ENCODE measurements around the gene LGMN. TPM values are rescaled to one million over a fixed set of nuclear protein-coding genes. Genes with fewer than 3 reads are reported as not detected.

Gene LGMN
- polyA plus RNA-seq, 3 donors = 1.7 to 3.3 (median 2.9) TPM

DNA sequence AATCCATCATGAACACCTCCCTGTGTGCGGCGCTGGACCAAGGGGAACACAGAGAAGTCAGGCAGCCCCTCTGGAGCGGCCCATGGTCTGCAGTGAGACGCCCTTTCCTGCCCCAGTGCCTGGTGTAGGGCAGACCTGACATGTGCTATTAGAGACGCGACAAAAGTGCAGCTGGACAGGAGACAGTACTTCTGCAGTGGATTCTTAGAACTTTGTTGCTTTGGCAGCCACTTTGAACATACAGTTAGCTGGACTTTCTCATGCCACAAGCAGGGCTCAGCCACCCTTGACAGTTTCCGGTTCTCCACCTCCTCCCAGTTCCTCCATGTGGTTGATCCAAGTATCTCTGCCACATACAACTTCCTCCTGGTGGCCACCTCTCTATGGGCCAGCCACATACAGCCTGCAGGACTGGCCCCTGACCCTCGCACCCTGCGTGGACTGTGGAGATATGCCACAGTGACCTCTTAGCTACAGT, 45.9 kb downstream of the LGMN start:
- peak overlapping the region; percentile 57 for H3K4me2 ChIP-seq (replicated peaks; ENCODE audit: extremely low read depth, low read length, poor library complexity, severe bottlenecking)
- peaks cover 2% of the 10 kb centered on the region in 3 donors for H3K27me3 Mint-ChIP-seq (ENCODE audit: low read depth in 3 of 3)

DNA sequence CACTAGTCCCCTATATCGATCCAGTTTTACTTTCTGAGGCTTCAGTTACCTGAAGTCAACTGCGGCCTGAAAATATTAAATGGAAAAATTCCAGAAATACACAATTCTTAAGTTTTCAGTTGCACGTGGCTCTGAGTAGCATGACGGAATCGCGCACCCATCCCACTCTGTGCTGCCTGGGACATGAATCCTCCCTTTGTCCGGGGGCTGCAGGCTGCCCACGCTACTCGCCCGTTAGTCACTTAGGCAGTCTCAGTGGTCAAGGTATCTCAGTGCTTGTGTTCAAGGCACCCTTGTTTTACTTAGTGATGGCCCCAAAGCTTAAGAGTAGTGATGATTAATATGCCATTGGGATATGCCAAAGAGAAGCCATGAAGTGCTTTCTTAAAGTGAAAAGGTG, 46.6 kb downstream of the LGMN start:
- H3K9me3 ChIP-seq (replicated peaks in 1 of 2; ENCODE audit: control insufficient read depth in 1 of 2, insufficient read depth in 1 of 2, low read length in 2 of 2) = no peaks in the 10 kb centered on the region
- no peak overlapping the region for H2AFZ ChIP-seq (ENCODE audit: insufficient read depth, low read depth, low read length, poor library complexity, severe bottlenecking)
- Mint-ChIP-seq H3K36me3 (peaks cover 0 to 2% of the 10 kb centered on the region in 2 donors), H3K9me3 (peaks cover 0 to 3% (median 0%) of the 10 kb centered on the region in 7 donors), H3K27ac (peak overlapping the region in 2 of 7 donors; percentile 39 to 54), H3K4me3 (no peak overlapping the region), H3K4me1 (peaks cover 65% of the 10 kb centered on the region), H3K27me3 (ENCODE audit: low read depth in 3 of 3) (peaks cover 2% of the 10 kb centered on the region in 3 donors)
- 98% methylated on average over 8 of the region's 10 CpGs for WGBS (ENCODE audit: insufficient coverage)
- H3K4me3 ChIP-seq (replicated peaks in 1 of 3; ENCODE audit: low read depth in 2 of 3, low read length in 3 of 3) = peak overlapping the region in 1 of 3 experiments; percentile 15
- DNase-seq = no peak
- TF ChIP-seq, protein P1, sequence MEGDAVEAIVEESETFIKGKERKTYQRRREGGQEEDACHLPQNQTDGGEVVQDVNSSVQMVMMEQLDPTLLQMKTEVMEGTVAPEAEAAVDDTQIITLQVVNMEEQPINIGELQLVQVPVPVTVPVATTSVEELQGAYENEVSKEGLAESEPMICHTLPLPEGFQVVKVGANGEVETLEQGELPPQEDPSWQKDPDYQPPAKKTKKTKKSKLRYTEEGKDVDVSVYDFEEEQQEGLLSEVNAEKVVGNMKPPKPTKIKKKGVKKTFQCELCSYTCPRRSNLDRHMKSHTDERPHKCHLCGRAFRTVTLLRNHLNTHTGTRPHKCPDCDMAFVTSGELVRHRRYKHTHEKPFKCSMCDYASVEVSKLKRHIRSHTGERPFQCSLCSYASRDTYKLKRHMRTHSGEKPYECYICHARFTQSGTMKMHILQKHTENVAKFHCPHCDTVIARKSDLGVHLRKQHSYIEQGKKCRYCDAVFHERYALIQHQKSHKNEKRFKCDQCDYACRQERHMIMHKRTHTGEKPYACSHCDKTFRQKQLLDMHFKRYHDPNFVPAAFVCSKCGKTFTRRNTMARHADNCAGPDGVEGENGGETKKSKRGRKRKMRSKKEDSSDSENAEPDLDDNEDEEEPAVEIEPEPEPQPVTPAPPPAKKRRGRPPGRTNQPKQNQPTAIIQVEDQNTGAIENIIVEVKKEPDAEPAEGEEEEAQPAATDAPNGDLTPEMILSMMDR (IDR thresholded peaks at IDR 0.05) = no peak
- intact Hi-C loops (cut with micrococcal nuclease) = no loop called here
- H3K27ac ChIP-seq (ENCODE audit: low read depth in 1 of 2, low read length in 2 of 2) = no peak overlapping the region
- no peaks in the 10 kb centered on the region for H3K36me3 ChIP-seq (replicated peaks in 1 of 2; ENCODE audit: control insufficient read depth in 1 of 2, insufficient read depth in 2 of 2, low read length in 2 of 2)
- H3K9ac ChIP-seq (ENCODE audit: insufficient read depth, low read length, poor library complexity, severe bottlenecking) = no peak overlapping the region
- H3K4me2 ChIP-seq (replicated peaks; ENCODE audit: extremely low read depth, low read length, poor library complexity, severe bottlenecking) = peak overlapping the region; percentile 57
- peaks cover 38 to 39% of the 10 kb centered on the region in 2 donors for H3K4me1 ChIP-seq (ENCODE audit: control insufficient read depth in 1 of 2, insufficient read depth in 2 of 2, low read length in 2 of 2)
- no peaks in the 10 kb centered on the region for H3K27me3 ChIP-seq (ENCODE audit: control insufficient read depth in 2 of 2, insufficient read depth in 2 of 2, low read length in 2 of 2)
- H3K79me2 ChIP-seq (ENCODE audit: insufficient read depth, low read length) = no peaks in the 10 kb centered on the region
- no peaks in the 10 kb centered on the region for H4K20me1 ChIP-seq (ENCODE audit: insufficient read depth, low read length)

More for the DNA sequence above, 45.9 kb downstream of the LGMN start:
- no peak overlapping the region for H2AFZ ChIP-seq (ENCODE audit: insufficient read depth, low read depth, low read length, poor library complexity, severe bottlenecking)
- TF ChIP-seq, protein P1 (IDR thresholded peaks at IDR 0.05) = no peak
- peaks cover 0 to 2% of the 10 kb centered on the region in 2 donors for H3K36me3 Mint-ChIP-seq
- peak overlapping the region in 1 of 2 donors; percentile 81 for H3K4me3 Mint-ChIP-seq
- H3K9me3 ChIP-seq (replicated peaks in 1 of 2; ENCODE audit: control insufficient read depth in 1 of 2, insufficient read depth in 1 of 2, low read length in 2 of 2) = no peaks in the 10 kb centered on the region
- DNase-seq = peak; percentile 38 to 64 (median 58)
- H3K9me3 Mint-ChIP-seq = peaks cover 0 to 3% (median 0%) of the 10 kb centered on the region in 7 donors
- H3K9ac ChIP-seq (ENCODE audit: insufficient read depth, low read length, poor library complexity, severe bottlenecking) = no peak overlapping the region
- H3K79me2 ChIP-seq (ENCODE audit: insufficient read depth, low read length) = no peaks in the 10 kb centered on the region
- H3K4me3 ChIP-seq (replicated peaks in 1 of 3; ENCODE audit: low read depth in 2 of 3, low read length in 3 of 3) = peak overlapping the region in 1 of 3 experiments; percentile 15
- no peaks in the 10 kb centered on the region for H4K20me1 ChIP-seq (ENCODE audit: insufficient read depth, low read length)
- WGBS (ENCODE audit: insufficient coverage) = 33% methylated on average over 9 of the region's 9 CpGs
- H3K27ac Mint-ChIP-seq = peak overlapping the region in 6 of 7 donors; percentile 8 to 83 (median 62)
- peak overlapping the region in 1 of 2 donors; percentile 9 for H3K27ac ChIP-seq (ENCODE audit: low read depth in 1 of 2, low read length in 2 of 2)
- intact Hi-C loops (cut with micrococcal nuclease) = no loop called here
- H3K36me3 ChIP-seq (replicated peaks in 1 of 2; ENCODE audit: control insufficient read depth in 1 of 2, insufficient read depth in 2 of 2, low read length in 2 of 2) = no peaks in the 10 kb centered on the region
- H3K27me3 ChIP-seq (ENCODE audit: control insufficient read depth in 2 of 2, insufficient read depth in 2 of 2, low read length in 2 of 2) = no peaks in the 10 kb centered on the region
- H3K4me1 Mint-ChIP-seq = peaks cover 60% of the 10 kb centered on the region
- peaks cover 38 to 39% of the 10 kb centered on the region in 2 donors for H3K4me1 ChIP-seq (ENCODE audit: control insufficient read depth in 1 of 2, insufficient read depth in 2 of 2, low read length in 2 of 2)
